Peyer's patch (tissue), 4 donors: ENCODE results near the gene CCR2.

Experiments used
- CTCF ChIP-seq, 6 experiments: fragments of 450-650 bp in 4 of 6; fragments of 200-600 bp in 2 of 6; sonication (generic) in 1 of 6; IDR thresholded peaks; one replicate each; pipeline ENCODE4 v1.5.1; 2017 to 2019; ENCODE audit warnings: antibody characterized with exemption in 6 of 6, mild to moderate bottlenecking in 3 of 6, moderate library complexity in 1 of 6
- POLR2A ChIP-seq, 2 donors: fragments of 450-650 bp; IDR thresholded peaks; one replicate each; pipeline ENCODE4 v1.5.1; 2017; ENCODE audit warnings: antibody characterized with exemption in 2 of 2, mild to moderate bottlenecking in 2 of 2, moderate library complexity in 2 of 2

GRCh38 chr3:46337911-46338310, 16.0 kb upstream of the CCR2 start:
- TF ChIP-seq CTCF (IDR thresholded peaks at IDR 0.05) (no peak), POLR2A (IDR thresholded peaks at IDR 0.05) (no peak)
